ENCODE measurements around the gene PCDHGC5.

- TF ChIP-seq CTCF (IDR thresholded peaks at IDR 0.05), result no peak
- TF ChIP-seq POLR2A (IDR thresholded peaks at IDR 0.05), result no peak
These were observed 1.8 kb upstream of the PCDHGC5 start for GRCh38 chr5:141487131-141487530.

Data from right lobe of liver (tissue), 4 donors.